Measurements from ENCODE around the gene MT1F. TPM values are rescaled to one million over a fixed set of nuclear protein-coding genes. Genes with fewer than 3 reads are reported as not detected.

Gene MT1F
- polyA plus RNA-seq, 3 donors, result 10.2 to 21.9 (median 13.6) TPM

DNA sequence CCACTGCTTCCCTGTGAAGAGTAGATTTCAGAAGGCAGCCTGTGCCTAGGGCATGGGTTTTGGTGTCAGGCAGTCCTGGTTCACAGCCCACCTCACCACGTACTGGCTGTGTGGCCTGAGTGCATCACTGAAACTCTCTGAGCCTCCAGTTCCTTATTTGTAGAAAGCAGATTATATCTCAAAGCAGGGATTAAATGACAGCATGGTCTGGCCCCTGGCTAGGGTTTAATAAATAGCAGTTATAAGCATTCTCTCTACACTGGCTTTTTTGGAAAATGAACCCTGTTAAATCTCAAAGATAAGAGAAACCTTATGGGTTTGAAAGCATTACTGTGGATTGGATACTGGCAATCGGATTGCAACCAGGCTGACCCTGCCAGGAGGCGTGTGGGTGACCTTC, 28.2 kb upstream of the MT1F start:
- Mint-ChIP-seq H3K36me3 (peaks cover 0 to 6% of the 10 kb centered on the region in 2 donors), H3K4me1 (peaks cover 38% of the 10 kb centered on the region), H3K27me3 (ENCODE audit: low read depth in 3 of 3) (peaks cover 73 to 93% (median 87%) of the 10 kb centered on the region in 3 donors), H3K27ac (no peak overlapping the region), H3K4me3 (no peak overlapping the region), H3K9me3 (peaks cover 0 to 21% (median 2%) of the 10 kb centered on the region in 7 donors)
- no peak overlapping the region for H3K27ac ChIP-seq (ENCODE audit: low read depth in 1 of 2, low read length in 2 of 2)
- H3K27me3 ChIP-seq (ENCODE audit: control insufficient read depth in 2 of 2, insufficient read depth in 2 of 2, low read length in 2 of 2), result peaks cover 38 to 83% of the 10 kb centered on the region in 2 donors
- WGBS (ENCODE audit: insufficient coverage), result 100% methylated on average over 1 of the region's 3 CpGs
- H3K4me3 ChIP-seq (replicated peaks in 1 of 3; ENCODE audit: low read depth in 2 of 3, low read length in 3 of 3), result no peak overlapping the region
- TF ChIP-seq, protein P1, sequence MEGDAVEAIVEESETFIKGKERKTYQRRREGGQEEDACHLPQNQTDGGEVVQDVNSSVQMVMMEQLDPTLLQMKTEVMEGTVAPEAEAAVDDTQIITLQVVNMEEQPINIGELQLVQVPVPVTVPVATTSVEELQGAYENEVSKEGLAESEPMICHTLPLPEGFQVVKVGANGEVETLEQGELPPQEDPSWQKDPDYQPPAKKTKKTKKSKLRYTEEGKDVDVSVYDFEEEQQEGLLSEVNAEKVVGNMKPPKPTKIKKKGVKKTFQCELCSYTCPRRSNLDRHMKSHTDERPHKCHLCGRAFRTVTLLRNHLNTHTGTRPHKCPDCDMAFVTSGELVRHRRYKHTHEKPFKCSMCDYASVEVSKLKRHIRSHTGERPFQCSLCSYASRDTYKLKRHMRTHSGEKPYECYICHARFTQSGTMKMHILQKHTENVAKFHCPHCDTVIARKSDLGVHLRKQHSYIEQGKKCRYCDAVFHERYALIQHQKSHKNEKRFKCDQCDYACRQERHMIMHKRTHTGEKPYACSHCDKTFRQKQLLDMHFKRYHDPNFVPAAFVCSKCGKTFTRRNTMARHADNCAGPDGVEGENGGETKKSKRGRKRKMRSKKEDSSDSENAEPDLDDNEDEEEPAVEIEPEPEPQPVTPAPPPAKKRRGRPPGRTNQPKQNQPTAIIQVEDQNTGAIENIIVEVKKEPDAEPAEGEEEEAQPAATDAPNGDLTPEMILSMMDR (IDR thresholded peaks at IDR 0.05), result no peak
- no peaks in the 10 kb centered on the region for H3K36me3 ChIP-seq (replicated peaks in 1 of 2; ENCODE audit: control insufficient read depth in 1 of 2, insufficient read depth in 2 of 2, low read length in 2 of 2)
- H3K9me3 ChIP-seq (replicated peaks in 1 of 2; ENCODE audit: control insufficient read depth in 1 of 2, insufficient read depth in 1 of 2, low read length in 2 of 2), result peaks cover 0 to 24% of the 10 kb centered on the region in 2 donors
- H2AFZ ChIP-seq (ENCODE audit: insufficient read depth, low read depth, low read length, poor library complexity, severe bottlenecking), result no peak overlapping the region
- H3K4me1 ChIP-seq (ENCODE audit: control insufficient read depth in 1 of 2, insufficient read depth in 2 of 2, low read length in 2 of 2), result peaks cover 24 to 35% of the 10 kb centered on the region in 2 donors
- intact Hi-C loops (cut with micrococcal nuclease), result no loop called here
- H3K4me2 ChIP-seq (replicated peaks; ENCODE audit: extremely low read depth, low read length, poor library complexity, severe bottlenecking), result no peak overlapping the region
- no peaks in the 10 kb centered on the region for H3K79me2 ChIP-seq (ENCODE audit: insufficient read depth, low read length)
- no peaks in the 10 kb centered on the region for H4K20me1 ChIP-seq (ENCODE audit: insufficient read depth, low read length)
- DNase-seq, result no peak
- no peak overlapping the region for H3K9ac ChIP-seq (ENCODE audit: insufficient read depth, low read length, poor library complexity, severe bottlenecking)

DNA sequence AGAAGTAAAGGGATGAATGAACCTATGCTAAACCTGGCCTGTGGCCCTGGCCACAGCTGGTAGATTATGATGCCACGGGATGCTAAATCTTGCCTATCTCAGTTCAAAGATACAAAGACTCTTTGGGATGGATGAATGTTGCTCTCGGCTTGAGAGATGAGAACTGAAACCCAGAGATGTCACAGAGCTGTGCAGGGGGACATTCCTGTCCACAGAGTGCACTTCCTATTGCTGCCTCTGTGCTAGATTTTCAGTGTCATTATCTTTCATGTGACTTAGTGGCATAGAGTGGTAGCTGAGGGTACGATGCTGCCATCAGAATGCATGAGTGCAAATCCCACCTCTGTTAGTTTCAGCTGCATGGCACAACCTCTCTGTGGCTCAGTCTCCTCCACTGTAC, 27.6 kb upstream of the MT1F start:
- intact Hi-C loops (cut with micrococcal nuclease), result no loop called here
- H3K27ac Mint-ChIP-seq, result no peak overlapping the region
- peaks cover 73 to 93% (median 88%) of the 10 kb centered on the region in 3 donors for H3K27me3 Mint-ChIP-seq (ENCODE audit: low read depth in 3 of 3)
- H3K4me2 ChIP-seq (replicated peaks; ENCODE audit: extremely low read depth, low read length, poor library complexity, severe bottlenecking), result no peak overlapping the region
- peaks cover 0 to 9% of the 10 kb centered on the region in 2 donors for H3K36me3 Mint-ChIP-seq
- peak in 1 of 3 donors; percentile 26 for DNase-seq
- TF ChIP-seq, protein P1 (IDR thresholded peaks at IDR 0.05), result no peak
- H4K20me1 ChIP-seq (ENCODE audit: insufficient read depth, low read length), result no peaks in the 10 kb centered on the region
- H3K27ac ChIP-seq (ENCODE audit: low read depth in 1 of 2, low read length in 2 of 2), result no peak overlapping the region
- no peak overlapping the region for H3K4me3 ChIP-seq (replicated peaks in 1 of 3; ENCODE audit: low read depth in 2 of 3, low read length in 3 of 3)
- peak overlapping the region in 1 of 2 donors; percentile 53 for H3K4me3 Mint-ChIP-seq
- H3K9me3 ChIP-seq (replicated peaks in 1 of 2; ENCODE audit: control insufficient read depth in 1 of 2, insufficient read depth in 1 of 2, low read length in 2 of 2), result peaks cover 0 to 30% of the 10 kb centered on the region in 2 donors
- no peak overlapping the region for H3K9ac ChIP-seq (ENCODE audit: insufficient read depth, low read length, poor library complexity, severe bottlenecking)
- H3K36me3 ChIP-seq (replicated peaks in 1 of 2; ENCODE audit: control insufficient read depth in 1 of 2, insufficient read depth in 2 of 2, low read length in 2 of 2), result no peaks in the 10 kb centered on the region
- WGBS (ENCODE audit: insufficient coverage), result 17% methylated on average over 2 of the region's 3 CpGs
- H3K79me2 ChIP-seq (ENCODE audit: insufficient read depth, low read length), result no peaks in the 10 kb centered on the region
- peaks cover 38% of the 10 kb centered on the region for H3K4me1 Mint-ChIP-seq
- peaks cover 20 to 30% of the 10 kb centered on the region in 2 donors for H3K4me1 ChIP-seq (ENCODE audit: control insufficient read depth in 1 of 2, insufficient read depth in 2 of 2, low read length in 2 of 2)
- H3K9me3 Mint-ChIP-seq, result peaks cover 0 to 23% (median 6%) of the 10 kb centered on the region in 7 donors
- peaks cover 44 to 84% of the 10 kb centered on the region in 2 donors for H3K27me3 ChIP-seq (ENCODE audit: control insufficient read depth in 2 of 2, insufficient read depth in 2 of 2, low read length in 2 of 2)
- H2AFZ ChIP-seq (ENCODE audit: insufficient read depth, low read depth, low read length, poor library complexity, severe bottlenecking), result no peak overlapping the region

All from CD14-positive monocyte (primary cell).